Kidney (tissue), 14 donors: ENCODE measurements around the gene CBLB. TPM values are rescaled to one million over a fixed set of nuclear protein-coding genes. Genes with fewer than 3 reads are reported as not detected.

ENCODE experiments used
- DNase-seq, 5 donors: peaks; one replicate each; pipeline ENCODE4 v3.0.0-alpha.2; 2013 to 2020
- FAIRE-seq: peaks from 2 replicates; lab custom pipeline; 2012; peaks lifted over from hg19 to GRCh38; lab: Jason Lieb, UNC
- H3K27ac ChIP-seq, 2 donors: one replicate each; pipeline ENCODE4 v1.7.0; 2013; ENCODE audit warnings: low read depth in 2 of 2, low read length in 2 of 2, inconsistent platforms in 1 of 2
- H3K27me3 ChIP-seq: one replicate; pipeline ENCODE4 v1.7.1; 2013; ENCODE audit warnings: low read length, inconsistent platforms; ENCODE audit not compliant: control insufficient read depth, insufficient read depth
- H3K36me3 ChIP-seq, 3 donors: one replicate each; pipeline versions ENCODE4 v1.7.0 to v1.7.1; 2013; ENCODE audit warnings: low read length in 3 of 3, control low read depth in 1 of 3, inconsistent platforms in 1 of 3; ENCODE audit not compliant: insufficient read depth in 3 of 3, control insufficient read depth in 2 of 3
- H3K4me1 ChIP-seq, 3 donors: one replicate each; pipeline versions ENCODE4 v1.7.0 to v1.7.1; 2013; ENCODE audit warnings: low read length in 3 of 3, inconsistent platforms in 1 of 3, low read depth in 1 of 3; ENCODE audit not compliant: control insufficient read depth in 2 of 3, insufficient read depth in 2 of 3
- H3K4me3 ChIP-seq, 3 donors: one replicate each; pipeline versions ENCODE4 v1.7.0 to v1.8.1; 2013; ENCODE audit warnings: low read length in 3 of 3, control low read depth in 1 of 3, inconsistent platforms in 1 of 3
- H3K9ac ChIP-seq, 3 donors: one replicate each; pipeline versions ENCODE4 v1.7.0 to v1.7.1; 2013; ENCODE audit warnings: low read length in 3 of 3, control low read depth in 1 of 3, inconsistent platforms in 1 of 3
- H3K9me3 ChIP-seq, 3 donors: one replicate each; pipeline versions ENCODE4 v1.7.0 to v1.7.1; 2013; ENCODE audit warnings: low read length in 3 of 3, control low read depth in 1 of 3, inconsistent platforms in 1 of 3; ENCODE audit not compliant: control insufficient read depth in 2 of 3, insufficient read depth in 1 of 3
- intact Hi-C: fragments of 100-400 bp; cut with DNase I; formaldehyde crosslinking; loops from one replicate; pipeline ENCODE4 v1.11.1; 2022
- polyA plus RNA-seq: library from polyadenylated mRNA; stranded (reverse); fragments of 350-450 nt; fragmentation: Illumina TruSeq; extraction: RNeasy Lipid Tissue Mini Kit (QIAGEN cat#74804); gene quantifications from one replicate; pipeline ENCODE4 v1.2.3, GENCODE V29; 2014; ENCODE audit warnings: low read depth, low replicate concordance; ENCODE audit not compliant: insufficient read depth
- total RNA-seq: library from RNA; stranded (reverse); fragmentation: NEBNext Ultra II Directional; extraction: Animal tissue kit (Norgen Biotek cat#: 25700); gene quantifications from one replicate; pipeline ENCODE4 v1.2.1, GENCODE V29; 2021
- TF ChIP-seq, protein P1 (sequence below): IDR thresholded peaks from 3 replicates; pipeline ENCODE4 v1.5.1; 2012; ENCODE audit warnings: mild to moderate bottlenecking, moderate library complexity, borderline replicate concordance; ENCODE audit not compliant: insufficient read depth; ENCODE audit errors: extremely low read depth
- donor health status: control.
- donor health status: control.
- donor health status: control.
- donor health status: control.
- donor health status: control.
- donor health status: DM: yes; HTN: yes; CAD: no.
- donor health status: Normal renal cell carcinoma (clear cell type).

Gene CBLB
- total and polyA plus RNA-seq, 2 donors from 2014 or later = 7.7 to 48.4 TPM

DNA sequence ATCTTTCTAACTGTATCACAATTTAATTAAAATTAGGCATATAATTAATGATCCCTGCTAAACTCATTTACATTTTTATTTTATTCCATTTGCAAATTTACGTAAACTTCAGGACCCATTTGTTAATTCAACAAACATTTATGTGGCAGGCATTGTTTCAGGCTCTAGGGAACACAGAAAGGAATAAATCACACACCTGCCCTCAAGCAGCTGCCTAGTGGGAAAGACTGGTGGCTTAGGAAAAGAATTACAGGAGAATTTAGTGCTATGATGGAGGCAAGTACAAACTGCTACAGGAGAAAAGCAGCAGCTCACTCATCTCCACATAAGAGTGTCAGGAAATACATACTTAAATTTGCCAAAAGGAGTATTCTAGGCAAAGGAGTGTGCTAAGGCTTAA, 11.2 kb downstream of the CBLB start:
- TF ChIP-seq, protein P1, sequence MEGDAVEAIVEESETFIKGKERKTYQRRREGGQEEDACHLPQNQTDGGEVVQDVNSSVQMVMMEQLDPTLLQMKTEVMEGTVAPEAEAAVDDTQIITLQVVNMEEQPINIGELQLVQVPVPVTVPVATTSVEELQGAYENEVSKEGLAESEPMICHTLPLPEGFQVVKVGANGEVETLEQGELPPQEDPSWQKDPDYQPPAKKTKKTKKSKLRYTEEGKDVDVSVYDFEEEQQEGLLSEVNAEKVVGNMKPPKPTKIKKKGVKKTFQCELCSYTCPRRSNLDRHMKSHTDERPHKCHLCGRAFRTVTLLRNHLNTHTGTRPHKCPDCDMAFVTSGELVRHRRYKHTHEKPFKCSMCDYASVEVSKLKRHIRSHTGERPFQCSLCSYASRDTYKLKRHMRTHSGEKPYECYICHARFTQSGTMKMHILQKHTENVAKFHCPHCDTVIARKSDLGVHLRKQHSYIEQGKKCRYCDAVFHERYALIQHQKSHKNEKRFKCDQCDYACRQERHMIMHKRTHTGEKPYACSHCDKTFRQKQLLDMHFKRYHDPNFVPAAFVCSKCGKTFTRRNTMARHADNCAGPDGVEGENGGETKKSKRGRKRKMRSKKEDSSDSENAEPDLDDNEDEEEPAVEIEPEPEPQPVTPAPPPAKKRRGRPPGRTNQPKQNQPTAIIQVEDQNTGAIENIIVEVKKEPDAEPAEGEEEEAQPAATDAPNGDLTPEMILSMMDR = no peak
- no peak overlapping the region for H3K4me3 ChIP-seq
- intact Hi-C loops = no loop called here
- DNase-seq (no peak), FAIRE-seq (no peak)
- H3K4me1 ChIP-seq = no peaks in the 10 kb centered on the region
- no peak overlapping the region for H3K9ac ChIP-seq
- peaks cover 5 to 8% (median 5%) of the 10 kb centered on the region in 3 donors for H3K36me3 ChIP-seq
- H3K27ac ChIP-seq = no peak overlapping the region
- no peaks in the 10 kb centered on the region for H3K27me3 ChIP-seq
- H3K9me3 ChIP-seq = peaks cover 0 to 2% (median 0%) of the 10 kb centered on the region in 3 donors

DNA sequence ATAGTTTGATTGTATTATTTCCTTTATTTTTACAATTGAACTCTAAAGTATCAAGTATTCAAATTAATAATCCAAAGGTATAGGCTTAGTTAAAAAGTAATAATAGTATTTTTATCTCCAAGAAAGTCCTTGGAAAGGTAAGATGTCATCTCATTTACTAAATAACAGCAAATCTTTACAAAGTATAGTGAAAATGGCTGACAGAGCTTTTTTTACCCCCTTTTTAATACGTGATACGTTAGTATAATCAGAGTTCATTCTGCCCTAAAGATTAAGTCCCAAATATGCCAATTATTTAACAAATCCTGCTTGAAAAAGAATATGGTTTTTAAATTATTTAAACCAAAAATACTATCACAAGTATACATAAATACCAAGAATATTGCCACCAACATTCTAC, 12.2 kb downstream of the CBLB start:
- H3K9ac ChIP-seq = no peak overlapping the region
- no peak overlapping the region for H3K4me3 ChIP-seq
- no peak for DNase-seq
- no peak overlapping the region for H3K27ac ChIP-seq
- intact Hi-C loops = no loop called here
- TF ChIP-seq, protein P1 = no peak
- no peak for FAIRE-seq
- H3K27me3 ChIP-seq = no peaks in the 10 kb centered on the region
- no peaks in the 10 kb centered on the region for H3K4me1 ChIP-seq
- H3K9me3 ChIP-seq = peaks cover 0 to 2% (median 0%) of the 10 kb centered on the region in 3 donors
- H3K36me3 ChIP-seq = peaks cover 5 to 10% (median 7%) of the 10 kb centered on the region in 3 donors

- Histone ChIP-seq H3K27me3 (no peaks in the 10 kb centered on the region), H3K4me1 (no peaks in the 10 kb centered on the region), H3K9ac (no peak overlapping the region), H3K4me3 (no peak overlapping the region), H3K27ac (no peak overlapping the region), H3K36me3 (peaks cover 5 to 14% (median 9%) of the 10 kb centered on the region in 3 donors), H3K9me3 (peaks cover 0 to 2% (median 0%) of the 10 kb centered on the region in 3 donors)
- DNase-seq (no peak), FAIRE-seq (no peak)
- intact Hi-C loops = no loop called here
- TF ChIP-seq, protein P1 = no peak
These were observed 14.9 kb downstream of the CBLB start for GRCh38 chr3:105853801-105854432.
